ENCODE measurements around the gene THOC7. TPM values are rescaled to one million over a fixed set of nuclear protein-coding genes. Genes with fewer than 3 reads are reported as not detected.

THOC7 gene
- total RNA-seq, 4 donors from 2014 or later, result 32.2 to 77.4 (median 47.9) TPM

GRCh38 chr3:63864008-63864964, 681 bp upstream of the THOC7 start:
- TF ChIP-seq CTCF (IDR thresholded peaks at IDR 0.05), result no peak
- TF ChIP-seq EP300 (IDR thresholded peaks at IDR 0.05), result peak in 1 of 2 donors; percentile 10
- H3K4me3 ChIP-seq, result peak overlapping the region; percentile 81 to 99 (median 98)

GRCh38 chr3:63862804-63863149, 828 bp downstream of the THOC7 start:
- H3K36me3 ChIP-seq, result no peaks in the 10 kb centered on the region
- peak overlapping the region; percentile 89 to 99 (median 97) for H3K4me3 ChIP-seq
- H3K27ac ChIP-seq, result peak overlapping the region; percentile 92 to 97 (median 95)
- TF ChIP-seq CTCF (IDR thresholded peaks at IDR 0.05) (no peak), POLR2A (IDR thresholded peaks at IDR 0.05) (no peak)
- WGBS, 2 donors, result 27 to 28% methylated on average over 5 of the region's 5 CpGs
- no peaks in the 10 kb centered on the region for H3K9me3 ChIP-seq
- no peaks in the 10 kb centered on the region for H3K27me3 ChIP-seq
- DNase-seq (ENCODE audit: low spot score in 2 of 2), result no peak
- peaks cover 0 to 34% (median 8%) of the 10 kb centered on the region in 4 donors for H3K4me1 ChIP-seq

More at GRCh38 chr3:63864008-63864964, 681 bp upstream of the THOC7 start:
- WGBS, 2 donors, result 0 to 1% methylated on average over 49 to 54 of the region's 93 CpGs
- DNase-seq (ENCODE audit: low spot score in 2 of 2), result peak in 1 of 2 donors; percentile 58
- Histone ChIP-seq H3K27me3 (no peaks in the 10 kb centered on the region), H3K27ac (peak overlapping the region; percentile 67 to 96 (median 95)), H3K9me3 (no peaks in the 10 kb centered on the region), H3K36me3 (no peaks in the 10 kb centered on the region), H3K4me1 (peaks cover 0 to 37% (median 8%) of the 10 kb centered on the region in 4 donors)

- Histone ChIP-seq H3K36me3 (no peaks in the 10 kb centered on the region), H3K4me1 (peaks cover 0 to 33% (median 8%) of the 10 kb centered on the region in 4 donors), H3K4me3 (no peak overlapping the region), H3K27me3 (no peaks in the 10 kb centered on the region), H3K9me3 (no peaks in the 10 kb centered on the region), H3K27ac (no peak overlapping the region)
- no peak for DNase-seq (ENCODE audit: low spot score in 2 of 2)
- 83 to 87% methylated on average over 5 of the region's 5 CpGs for WGBS, 2 donors
- TF ChIP-seq EP300 (IDR thresholded peaks at IDR 0.05), result no peak
- TF ChIP-seq POLR2A (IDR thresholded peaks at IDR 0.05), result no peak
- no peak for TF ChIP-seq CTCF (IDR thresholded peaks at IDR 0.05)
Observed at GRCh38 chr3:63861306-63861705, 2.3 kb downstream of the THOC7 start.

GRCh38 chr3:63860776-63861175, 2.8 kb downstream of the THOC7 start:
- Histone ChIP-seq H3K27me3 (no peaks in the 10 kb centered on the region), H3K36me3 (no peaks in the 10 kb centered on the region), H3K9me3 (no peaks in the 10 kb centered on the region), H3K4me3 (no peak overlapping the region), H3K4me1 (peaks cover 0 to 38% (median 8%) of the 10 kb centered on the region in 4 donors), H3K27ac (no peak overlapping the region)
- 82 to 89% methylated on average over 3 of the region's 3 CpGs for WGBS, 2 donors
- TF ChIP-seq POLR2A (IDR thresholded peaks at IDR 0.05) (no peak), CTCF (IDR thresholded peaks at IDR 0.05) (no peak), EP300 (IDR thresholded peaks at IDR 0.05) (no peak)
- DNase-seq (ENCODE audit: low spot score in 2 of 2), result no peak

GRCh38 chr3:63857311-63857710, 6.3 kb downstream of the THOC7 start:
- Histone ChIP-seq H3K27me3 (no peaks in the 10 kb centered on the region), H3K27ac (no peak overlapping the region), H3K36me3 (no peaks in the 10 kb centered on the region), H3K9me3 (no peaks in the 10 kb centered on the region), H3K4me1 (peaks cover 0 to 24% (median 1%) of the 10 kb centered on the region in 4 donors), H3K4me3 (no peak overlapping the region)
- 89 to 95% methylated on average over 2 of the region's 2 CpGs for WGBS, 2 donors
- TF ChIP-seq CTCF (IDR thresholded peaks at IDR 0.05) (no peak), POLR2A (IDR thresholded peaks at IDR 0.05) (no peak), EP300 (IDR thresholded peaks at IDR 0.05) (no peak)
- no peak for DNase-seq (ENCODE audit: low spot score in 2 of 2)
